Smooth muscle cell of the coronary artery (primary cell): ENCODE measurements around the gene MIF4GD. TPM values are rescaled to one million over a fixed set of nuclear protein-coding genes. Genes with fewer than 3 reads are reported as not detected.

Source experiments
- total RNA-seq: library from RNA; depleted of rRNA; stranded (reverse); fragments of >200 nt; gene quantifications from 2 replicates; pipeline ENCODE4 v1.2.3, GENCODE V29; 2014; ENCODE audit warnings: low replicate concordance

Gene MIF4GD, protein sequence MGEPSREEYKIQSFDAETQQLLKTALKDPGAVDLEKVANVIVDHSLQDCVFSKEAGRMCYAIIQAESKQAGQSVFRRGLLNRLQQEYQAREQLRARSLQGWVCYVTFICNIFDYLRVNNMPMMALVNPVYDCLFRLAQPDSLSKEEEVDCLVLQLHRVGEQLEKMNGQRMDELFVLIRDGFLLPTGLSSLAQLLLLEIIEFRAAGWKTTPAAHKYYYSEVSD
- 7.1 and 10.4 TPM in 2 replicates for total RNA-seq

GRCh38 chr17:75270966-75271232 lies at the start of gene MIF4GD:
Gene MIF4GD (minus strand): TSS chr17:75271231. CDS start chr17:75270195, 1,036 bp downstream.

GRCh38 chr17:75289115-75289831 lies 18.2 kb upstream of the MIF4GD start, which contains the start of gene SLC25A19:
Gene SLC25A19 (minus strand): TSS chr17:75289433. CDS start chr17:75286764, 2,669 bp downstream.

GRCh38 chr17:75261336-75262111 lies 9.5 kb downstream of the MIF4GD start, which contains the start of the genes GGA3 and MRPS7:
Gene GGA3 (minus strand): TSS chr17:75261606. CDS start chr17:75261587, 19 bp downstream.
Gene MRPS7 (plus strand): TSS chr17:75261879. CDS start chr17:75261901, 22 bp downstream.

Other genes with a start within 250 kb of the MIF4GD start
- 236 and 296 TPM in 2 replicates for gene ATP5PD, start 224.3 kb downstream of the MIF4GD start, total RNA-seq
- 10.4 and 26.4 TPM in 2 replicates for gene KCTD2, start 224.0 kb downstream of the MIF4GD start, total RNA-seq
- 0.60 and 2.8 TPM in 2 replicates for gene SLC16A5, start 183.3 kb downstream of the MIF4GD start, total RNA-seq
- 2.0 and 2.1 TPM in 2 replicates for gene ARMC7, start 161.3 kb downstream of the MIF4GD start, total RNA-seq
- 20.4 and 54.6 TPM in 2 replicates for gene NT5C, start 139.5 kb downstream of the MIF4GD start, total RNA-seq
- 16.0 and 107 TPM in 2 replicates for gene JPT1, start 116.7 kb downstream of the MIF4GD start, total RNA-seq
- gene SUMO2, start 88.3 kb downstream of the MIF4GD start, total RNA-seq, result 148 and 219 TPM in 2 replicates
- gene NUP85, start 65.6 kb downstream of the MIF4GD start, total RNA-seq, result 24.6 and 28.5 TPM in 2 replicates
- 10.5 and 18.5 TPM in 2 replicates for gene GGA3, start 9.6 kb downstream of the MIF4GD start, total RNA-seq
- gene MRPS7, start 9.4 kb downstream of the MIF4GD start, total RNA-seq, result 34.2 and 58.6 TPM in 2 replicates
- 4.9 and 5.4 TPM in 2 replicates for gene SLC25A19, start 18.2 kb upstream of the MIF4GD start, total RNA-seq
- 30.5 and 66.1 TPM in 2 replicates for gene GRB2, start 134.4 kb upstream of the MIF4GD start, total RNA-seq
- 16.3 and 22.5 TPM in 2 replicates for gene TMEM94, start 185.4 kb upstream of the MIF4GD start, total RNA-seq
- gene CASKIN2, start 244.3 kb upstream of the MIF4GD start, total RNA-seq, result 4.4 and 5.9 TPM in 2 replicates
- 8.3 and 10.0 TPM in 2 replicates for gene TSEN54, start 245.3 kb upstream of the MIF4GD start, total RNA-seq